Body of pancreas (tissue), 4 donors: ENCODE measurements around the gene BRIP1. TPM values are rescaled to one million over a fixed set of nuclear protein-coding genes. Genes with fewer than 3 reads are reported as not detected.

Source experiments
- ATAC-seq: fragments of 150-250 bp; one replicate; pipeline ENCODE4 v1.9.1; 2016
- DNase-seq, 4 donors: peaks; one replicate each; pipeline ENCODE4 v3.0.0-alpha.2; 2019
- H3K27ac ChIP-seq, 4 donors: fragments of 200-600 bp; sonication (generic); 1 replicate in 3 of 4; 2 replicates in 1 of 4; pipeline versions ENCODE4 v1.5.1 to v1.6.1; 2016 to 2019; ENCODE audit warnings: mild to moderate bottlenecking in 1 of 4, mixed read lengths in 1 of 4, moderate library complexity in 1 of 4
- H3K27me3 ChIP-seq, 2 donors: fragments of 200-600 bp; sonication (generic); one replicate each; pipeline ENCODE4 v1.6.0; 2016; ENCODE audit warnings: mild to moderate bottlenecking in 1 of 2
- H3K36me3 ChIP-seq, 2 donors: fragments of 200-600 bp; sonication (generic); replicated peaks in 1 of 2; 2 replicates each; pipeline ENCODE4 v1.5.1; 2016; ENCODE audit warnings: low read depth in 2 of 2; ENCODE audit not compliant: insufficient read depth in 1 of 2
- H3K4me1 ChIP-seq: fragments of 200-600 bp; sonication (generic); one replicate; pipeline ENCODE4 v1.6.0; 2016
- H3K4me3 ChIP-seq, 2 donors: fragments of 200-600 bp; sonication (generic); 1 replicate in 1 of 2; 2 replicates in 1 of 2; pipeline ENCODE4 v1.5.1; 2016 to 2019
- H3K9me3 ChIP-seq, 3 donors: fragments of 200-600 bp; sonication (generic); 1 replicate in 2 of 3; 2 replicates in 1 of 3; pipeline ENCODE4 v1.5.1; 2016
- CTCF ChIP-seq, 7 experiments: fragments of 450-650 bp in 4 of 7; fragments of 200-600 bp in 3 of 7; sonication (generic) in 3 of 7; IDR thresholded peaks; one replicate each; pipeline ENCODE4 v1.5.1; 2016 to 2019; ENCODE audit warnings: antibody characterized with exemption in 7 of 7
- POLR2A ChIP-seq, 3 donors: fragments of 450-650 bp; IDR thresholded peaks; one replicate each; pipeline ENCODE4 v1.6.1; 2016; ENCODE audit warnings: antibody characterized with exemption in 3 of 3, mild to moderate bottlenecking in 2 of 3
- WGBS, 2 donors: methylation state at CpG; one replicate each; pipeline ENCODE4 v1.1.5; 2017; 5-methylcytosine and 5-hydroxymethylcytosine counted together
- intact Hi-C: fragments of 100-400 bp; cut with DNase I; formaldehyde crosslinking; loops from one replicate; pipeline ENCODE4 v1.15.1; 2023
- total RNA-seq, 2 donors: library from RNA; depleted of rRNA; stranded (reverse); fragments of >200 nt; gene quantifications; one replicate each; pipeline ENCODE4 v1.1.0, GENCODE V29; 2016

The BRIP1 gene
- total RNA-seq, 2 donors from 2014 or later: under 0.01 to 0.33 TPM

- no peak for ATAC-seq
- Histone ChIP-seq H3K4me3 (no peak overlapping the region), H3K27me3 (no peaks in the 10 kb centered on the region), H3K36me3 (no peaks in the 10 kb centered on the region), H3K9me3 (no peaks in the 10 kb centered on the region), H3K27ac (no peak overlapping the region), H3K4me1 (no peaks in the 10 kb centered on the region)
- no peak for DNase-seq
- intact Hi-C loops: no loop called here
- TF ChIP-seq CTCF (IDR thresholded peaks at IDR 0.05) (no peak), POLR2A (IDR thresholded peaks at IDR 0.05) (no peak)
- 87 to 90% methylated on average over 7 of the region's 7 CpGs for WGBS, 2 donors
Measured at GRCh38 chr17:61806081-61806828, 57.1 kb downstream of the BRIP1 start.

GRCh38 chr17:61805399-61805798 is 57.9 kb downstream of the BRIP1 start:
- no peak overlapping the region for H3K27ac ChIP-seq
- H3K27me3 ChIP-seq: no peaks in the 10 kb centered on the region
- TF ChIP-seq POLR2A (IDR thresholded peaks at IDR 0.05) (no peak), CTCF (IDR thresholded peaks at IDR 0.05) (no peak)
- no peaks in the 10 kb centered on the region for H3K36me3 ChIP-seq
- DNase-seq: no peak
- no peak overlapping the region for H3K4me3 ChIP-seq
- no peaks in the 10 kb centered on the region for H3K4me1 ChIP-seq
- intact Hi-C loops: no loop called here
- H3K9me3 ChIP-seq: no peaks in the 10 kb centered on the region
- WGBS, 2 donors: 46 to 63% methylated on average over 1 of the region's 1 CpG
- no peak for ATAC-seq

GRCh38 chr17:61803796-61804195 is 59.5 kb downstream of the BRIP1 start:
- intact Hi-C loops: no loop called here
- no peaks in the 10 kb centered on the region for H3K9me3 ChIP-seq
- no peak overlapping the region for H3K4me3 ChIP-seq
- H3K4me1 ChIP-seq: no peaks in the 10 kb centered on the region
- no peaks in the 10 kb centered on the region for H3K36me3 ChIP-seq
- no peak for ATAC-seq
- WGBS, 2 donors: 91 to 93% methylated on average over 1 of the region's 1 CpG
- no peak for DNase-seq
- TF ChIP-seq POLR2A (IDR thresholded peaks at IDR 0.05): no peak
- no peak for TF ChIP-seq CTCF (IDR thresholded peaks at IDR 0.05)
- H3K27ac ChIP-seq: no peak overlapping the region
- H3K27me3 ChIP-seq: no peaks in the 10 kb centered on the region

GRCh38 chr17:61803216-61803615 is 60.1 kb downstream of the BRIP1 start:
- DNase-seq (no peak), ATAC-seq (no peak)
- Histone ChIP-seq H3K27ac (no peak overlapping the region), H3K36me3 (no peaks in the 10 kb centered on the region), H3K27me3 (no peaks in the 10 kb centered on the region), H3K4me1 (no peaks in the 10 kb centered on the region), H3K9me3 (no peaks in the 10 kb centered on the region), H3K4me3 (no peak overlapping the region)
- intact Hi-C loops: no loop called here
- TF ChIP-seq CTCF (IDR thresholded peaks at IDR 0.05) (no peak), POLR2A (IDR thresholded peaks at IDR 0.05) (no peak)
- 95 to 99% methylated on average over 6 of the region's 6 CpGs for WGBS, 2 donors
